ENCODE results near the gene HMBS.
A peak's percentile ranks its signal among the peaks of the same experiment; 100 is the strongest.
"Not testable (repeated sequence)": the region's sequence is repeated elsewhere in the genome, so short reads cannot be mapped to it uniquely, and the experiment has no call there.

HMBS gene

DNA sequence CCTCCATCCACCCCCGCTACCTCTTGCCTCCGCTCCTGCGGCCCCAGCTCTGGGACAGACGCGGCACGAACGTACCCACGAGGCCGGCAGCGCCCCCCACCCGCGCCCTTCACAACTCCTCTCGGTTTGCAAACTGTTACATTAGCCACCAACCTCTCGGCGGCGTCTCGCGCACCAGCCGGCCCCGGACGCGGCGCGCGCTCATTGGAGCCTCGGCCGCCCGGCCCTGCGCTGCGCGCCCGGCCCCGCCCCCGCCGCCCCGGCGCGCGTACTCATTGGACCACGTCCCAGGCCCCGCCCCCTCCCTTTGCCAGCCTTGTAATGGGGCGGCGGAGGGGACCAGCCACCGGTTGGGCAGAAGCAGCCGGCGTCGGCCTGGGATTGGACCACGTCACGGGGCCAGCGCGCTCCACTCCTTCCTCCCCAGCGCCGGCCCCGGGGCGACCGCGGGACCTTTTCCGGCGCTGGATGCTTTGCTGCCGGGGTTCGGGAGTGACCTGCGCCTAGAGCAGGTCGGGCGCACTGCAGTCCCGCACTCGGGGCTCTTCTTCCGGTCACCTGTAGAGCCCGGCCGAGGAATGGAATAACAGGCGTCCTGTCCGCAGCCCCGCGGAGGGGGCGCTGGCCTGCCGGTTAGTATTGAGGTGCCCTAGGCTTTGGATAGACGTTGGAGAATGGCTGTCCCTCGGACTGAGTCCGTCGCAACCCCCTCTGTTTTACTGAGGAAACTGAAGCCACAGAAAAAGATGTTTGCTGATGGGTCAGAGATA lies 27.5 kb upstream of the HMBS start, which contains the start of gene HYOU1:
HYOU1 (minus strand) TSS at position 206 of the 770 bp plus-strand sequence. CDS start 1,045 bp downstream, outside the sequence.
- Mint-ChIP-seq H3K4me1 (peaks cover 56% of the 10 kb centered on the region), H3K27ac (peak within 1 kb of the TSS; percentile 99), H3K27me3 (no peaks in the 10 kb centered on the region), H3K4me3 (peak within 1 kb of the TSS; percentile 91 to 96), H3K9me3 (no peaks in the 10 kb centered on the region)
- DNase-seq, result peak; percentile 98 to 99
- ATAC-seq, result peak; percentile 95

DNA sequence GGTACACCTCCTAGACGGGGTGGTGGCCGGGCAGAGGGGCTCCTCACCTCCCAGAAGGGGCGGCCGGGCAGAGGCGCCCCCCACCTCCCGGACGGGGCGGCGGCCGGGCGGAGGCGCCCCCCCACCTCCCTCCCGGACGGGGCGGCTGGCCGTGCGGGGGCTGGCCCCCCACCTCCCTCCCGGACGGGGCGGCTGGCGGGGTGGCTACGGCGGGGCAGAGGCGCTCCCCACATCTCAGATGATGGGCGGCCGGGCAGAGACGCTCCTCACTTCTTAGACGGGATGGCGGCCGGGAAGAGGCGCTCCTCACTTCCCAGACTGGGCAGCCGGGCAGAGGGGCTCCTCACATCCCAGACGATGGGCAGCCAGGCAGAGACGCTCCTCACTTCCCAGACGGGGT lies 25.6 kb upstream of the HMBS start:
- H3K4me3 Mint-ChIP-seq, H3K9me3 Mint-ChIP-seq, ATAC-seq, H3K27ac Mint-ChIP-seq, DNase-seq, H3K27me3 Mint-ChIP-seq: not testable (repeated sequence)
- H3K4me1 Mint-ChIP-seq, result peaks cover 36% of the 10 kb centered on the region

GRCh38 chr11:119061256-119061655 lies 23.4 kb upstream of the HMBS start:
- ATAC-seq (no peak), DNase-seq (no peak)
- Mint-ChIP-seq H3K27me3 (no peaks in the 10 kb centered on the region), H3K4me1 (peaks cover 30% of the 10 kb centered on the region), H3K9me3 (no peaks in the 10 kb centered on the region), H3K4me3 (no peak overlapping the region), H3K27ac (no peak overlapping the region)

GRCh38 chr11:119062779-119063178 lies 21.9 kb upstream of the HMBS start:
- no peaks in the 10 kb centered on the region for H3K9me3 Mint-ChIP-seq
- no peak for DNase-seq
- H3K27me3 Mint-ChIP-seq, result no peaks in the 10 kb centered on the region
- H3K27ac Mint-ChIP-seq, result no peak overlapping the region
- no peak overlapping the region for H3K4me3 Mint-ChIP-seq
- ATAC-seq, result no peak
- peaks cover 34% of the 10 kb centered on the region for H3K4me1 Mint-ChIP-seq

DNA sequence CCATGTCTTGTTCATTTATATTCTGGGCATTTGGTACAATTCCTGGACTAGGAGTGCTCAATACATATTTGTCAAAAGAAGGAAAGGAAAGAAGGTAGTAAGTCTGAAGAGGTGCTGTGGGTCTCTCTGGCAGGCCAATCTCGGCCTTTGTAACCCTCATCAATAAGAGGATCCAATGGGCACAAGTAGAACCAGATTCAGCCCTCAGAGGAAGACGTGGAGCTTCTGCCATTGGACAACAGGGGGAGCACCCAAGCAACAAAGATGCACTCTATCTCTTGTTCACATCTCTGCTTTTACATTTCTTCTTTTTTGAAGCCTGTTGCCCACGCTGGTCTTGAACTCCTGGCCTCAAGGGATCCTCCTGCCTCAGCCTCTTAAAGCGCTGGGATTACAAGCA lies 19.3 kb upstream of the HMBS start:
- no peak overlapping the region for H3K27ac Mint-ChIP-seq
- DNase-seq (peak; percentile 40 to 53), ATAC-seq (peak; percentile 41)
- peaks cover 39% of the 10 kb centered on the region for H3K4me1 Mint-ChIP-seq
- no peaks in the 10 kb centered on the region for H3K9me3 Mint-ChIP-seq
- H3K27me3 Mint-ChIP-seq, result no peaks in the 10 kb centered on the region
- H3K4me3 Mint-ChIP-seq, result peak overlapping the region in 1 of 2 donors; percentile 91

GRCh38 chr11:119067371-119068222 lies 17.1 kb upstream of the HMBS start, which contains the start of gene VPS11:
Gene VPS11 (plus strand): TSS chr11:119067818. CDS start chr11:119067824, 6 bp downstream.
- peak within 1 kb of the TSS; percentile 95 to 96 for H3K27ac Mint-ChIP-seq
- peak within 1 kb of the TSS; percentile 91 to 95 for H3K4me3 Mint-ChIP-seq
- no peaks in the 10 kb centered on the region for H3K27me3 Mint-ChIP-seq
- peaks cover 40% of the 10 kb centered on the region for H3K4me1 Mint-ChIP-seq
- H3K9me3 Mint-ChIP-seq, result no peaks in the 10 kb centered on the region
- ATAC-seq (peak; percentile 99), DNase-seq (peak; percentile 94 to 98)

DNA sequence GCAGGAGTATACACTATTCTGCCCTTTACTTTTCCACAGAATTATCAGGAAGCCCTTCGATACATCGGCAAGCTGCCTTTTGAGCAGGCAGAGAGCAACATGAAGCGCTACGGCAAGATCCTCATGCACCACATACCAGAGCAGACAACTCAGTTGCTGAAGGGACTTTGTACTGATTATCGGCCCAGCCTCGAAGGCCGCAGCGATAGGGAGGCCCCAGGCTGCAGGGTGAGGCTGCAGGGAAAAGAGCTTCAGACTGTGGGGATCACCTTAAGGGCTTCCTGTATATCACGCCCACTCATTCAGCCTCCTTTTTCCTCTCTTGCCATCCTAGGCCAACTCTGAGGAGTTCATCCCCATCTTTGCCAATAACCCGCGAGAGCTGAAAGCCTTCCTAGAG lies 6.8 kb upstream of the HMBS start:
- Mint-ChIP-seq H3K27me3 (no peaks in the 10 kb centered on the region), H3K9me3 (no peaks in the 10 kb centered on the region), H3K4me1 (no peaks in the 10 kb centered on the region), H3K4me3 (no peak overlapping the region), H3K27ac (no peak overlapping the region)
- DNase-seq (no peak), ATAC-seq (no peak)

DNA sequence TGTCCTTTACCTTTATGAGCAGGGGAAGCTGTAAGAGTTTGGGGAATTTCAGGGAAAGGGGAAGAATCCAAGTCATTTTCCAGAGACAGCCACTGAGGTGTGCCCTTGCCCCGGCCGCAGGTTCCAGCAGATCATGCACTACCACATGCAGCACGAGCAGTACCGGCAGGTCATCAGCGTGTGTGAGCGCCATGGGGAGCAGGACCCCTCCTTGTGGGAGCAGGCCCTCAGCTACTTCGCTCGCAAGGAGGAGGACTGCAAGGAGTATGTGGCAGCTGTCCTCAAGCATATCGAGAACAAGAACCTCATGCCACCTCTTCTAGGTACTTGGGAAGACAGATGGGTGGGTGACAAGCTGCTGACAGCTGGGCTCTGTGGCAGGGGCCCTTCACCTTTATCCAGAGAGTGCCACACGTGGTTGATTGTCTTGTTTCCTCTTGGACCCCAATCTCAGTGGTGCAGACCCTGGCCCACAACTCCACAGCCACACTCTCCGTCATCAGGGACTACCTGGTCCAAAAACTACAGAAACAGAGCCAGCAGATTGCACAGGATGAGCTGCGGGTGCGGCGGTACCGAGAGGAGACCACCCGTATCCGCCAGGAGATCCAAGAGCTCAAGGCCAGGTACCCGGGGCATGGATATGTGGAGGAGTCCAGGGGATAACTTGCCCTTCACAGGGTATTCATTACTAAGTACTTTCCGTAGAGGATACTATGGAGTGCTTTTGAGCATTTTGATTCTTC lies 5.8 kb upstream of the HMBS start:
- no peaks in the 10 kb centered on the region for H3K27me3 Mint-ChIP-seq
- no peak for ATAC-seq
- peak overlapping the region in 1 of 2 donors; percentile 38 for H3K27ac Mint-ChIP-seq
- H3K4me3 Mint-ChIP-seq, result no peak overlapping the region
- DNase-seq, result no peak
- no peaks in the 10 kb centered on the region for H3K9me3 Mint-ChIP-seq
- no peaks in the 10 kb centered on the region for H3K4me1 Mint-ChIP-seq

DNA sequence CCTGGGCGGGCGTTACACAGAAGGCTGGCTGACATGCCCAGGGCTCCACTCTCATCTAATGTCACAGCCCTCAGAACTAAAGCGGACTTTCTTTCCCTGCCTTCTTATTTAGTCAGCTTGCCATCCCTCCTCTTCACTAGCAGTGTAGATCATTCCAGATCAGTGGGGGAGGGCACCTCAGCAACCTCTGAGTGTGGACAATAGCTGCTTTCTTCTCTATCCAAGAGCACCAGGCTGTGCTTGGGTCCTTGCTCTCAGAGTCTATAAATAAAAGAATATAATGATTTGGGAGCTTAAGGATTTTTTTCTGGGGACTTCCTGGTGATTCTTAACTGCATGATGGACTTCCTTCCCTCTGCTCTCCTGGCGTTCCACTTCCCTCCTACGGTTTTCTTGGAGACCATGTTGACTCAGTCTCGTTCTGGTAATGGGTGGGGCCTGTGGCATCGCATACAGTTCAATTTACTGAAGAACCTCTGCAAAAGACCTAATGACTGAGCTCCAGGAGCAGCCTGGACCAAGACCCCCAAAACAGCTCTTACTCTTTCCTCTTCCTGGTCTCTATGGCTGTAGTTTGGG lies 2.9 kb upstream of the HMBS start:
- no peak overlapping the region for H3K4me3 Mint-ChIP-seq
- no peak for ATAC-seq
- no peaks in the 10 kb centered on the region for H3K9me3 Mint-ChIP-seq
- peak overlapping the region in 1 of 2 donors; percentile 52 for H3K27ac Mint-ChIP-seq
- H3K27me3 Mint-ChIP-seq, result no peaks in the 10 kb centered on the region
- no peak for DNase-seq
- peaks cover 25% of the 10 kb centered on the region for H3K4me1 Mint-ChIP-seq

GRCh38 chr11:119085437-119085847 lies 761 bp downstream of the HMBS start:
- Mint-ChIP-seq H3K9me3 (no peaks in the 10 kb centered on the region), H3K27me3 (no peaks in the 10 kb centered on the region), H3K4me3 (peak overlapping the region; percentile 95 to 96), H3K27ac (peak overlapping the region; percentile 93 to 98), H3K4me1 (peaks cover 48% of the 10 kb centered on the region)
- ATAC-seq, result peak; percentile 39
- DNase-seq, result no peak

DNA sequence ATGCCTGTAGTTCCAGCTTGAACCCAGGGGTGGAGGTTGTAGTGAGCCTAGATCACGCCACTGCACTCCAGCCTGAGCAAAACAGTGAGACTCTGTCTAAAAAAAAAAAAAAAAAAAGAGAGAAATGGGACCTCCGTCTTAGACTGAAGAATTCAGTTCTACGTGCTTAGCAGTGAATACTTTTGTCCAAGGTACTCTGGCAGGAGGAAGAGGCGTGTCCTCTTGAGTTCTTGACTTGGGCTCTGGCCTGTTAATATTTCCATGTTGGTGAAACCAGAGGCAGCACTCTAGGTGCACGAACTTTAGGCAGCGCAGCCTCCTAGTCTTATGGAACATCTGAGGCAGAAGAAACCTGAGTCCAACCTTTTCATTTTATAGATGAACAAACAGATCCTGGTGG lies 2.4 kb downstream of the HMBS start:
- Mint-ChIP-seq H3K4me1 (peaks cover 58% of the 10 kb centered on the region), H3K27me3 (no peaks in the 10 kb centered on the region), H3K27ac (no peak overlapping the region), H3K9me3 (no peaks in the 10 kb centered on the region), H3K4me3 (no peak overlapping the region)
- DNase-seq (no peak), ATAC-seq (no peak)

DNA sequence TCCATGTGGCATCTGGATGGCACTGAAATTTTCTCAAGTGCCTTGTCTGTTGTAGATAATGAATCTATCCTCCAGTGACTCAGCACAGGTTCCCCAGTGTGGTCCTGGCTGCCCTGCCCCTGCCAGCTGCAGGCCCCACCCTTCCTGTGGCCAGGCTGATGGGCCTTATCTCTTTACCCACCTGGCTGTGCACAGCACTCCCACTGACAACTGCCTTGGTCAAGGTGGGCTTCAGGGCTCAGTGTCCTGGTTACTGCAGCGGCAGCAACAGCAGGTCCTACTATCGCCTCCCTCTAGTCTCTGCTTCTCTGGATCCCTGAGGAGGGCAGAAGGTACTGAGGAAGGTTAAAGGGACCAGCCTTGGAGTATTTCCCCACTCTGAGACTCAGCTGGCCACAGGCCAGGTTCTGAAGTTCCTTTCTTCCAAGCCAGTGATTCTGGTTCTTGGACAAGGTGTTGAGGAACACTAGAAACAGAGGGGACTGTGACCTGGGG lies 3.1 kb downstream of the HMBS start:
- no peaks in the 10 kb centered on the region for H3K9me3 Mint-ChIP-seq
- DNase-seq (no peak), ATAC-seq (no peak)
- peaks cover 65% of the 10 kb centered on the region for H3K4me1 Mint-ChIP-seq
- no peak overlapping the region for H3K4me3 Mint-ChIP-seq
- no peaks in the 10 kb centered on the region for H3K27me3 Mint-ChIP-seq
- no peak overlapping the region for H3K27ac Mint-ChIP-seq

- H3K27me3 Mint-ChIP-seq, result no peaks in the 10 kb centered on the region
- DNase-seq (no peak), ATAC-seq (no peak)
- no peak overlapping the region for H3K4me3 Mint-ChIP-seq
- no peaks in the 10 kb centered on the region for H3K9me3 Mint-ChIP-seq
- H3K27ac Mint-ChIP-seq, result no peak overlapping the region
- H3K4me1 Mint-ChIP-seq, result peaks cover 71% of the 10 kb centered on the region
Observed at GRCh38 chr11:119088406-119088805, 3.7 kb downstream of the HMBS start.

DNA sequence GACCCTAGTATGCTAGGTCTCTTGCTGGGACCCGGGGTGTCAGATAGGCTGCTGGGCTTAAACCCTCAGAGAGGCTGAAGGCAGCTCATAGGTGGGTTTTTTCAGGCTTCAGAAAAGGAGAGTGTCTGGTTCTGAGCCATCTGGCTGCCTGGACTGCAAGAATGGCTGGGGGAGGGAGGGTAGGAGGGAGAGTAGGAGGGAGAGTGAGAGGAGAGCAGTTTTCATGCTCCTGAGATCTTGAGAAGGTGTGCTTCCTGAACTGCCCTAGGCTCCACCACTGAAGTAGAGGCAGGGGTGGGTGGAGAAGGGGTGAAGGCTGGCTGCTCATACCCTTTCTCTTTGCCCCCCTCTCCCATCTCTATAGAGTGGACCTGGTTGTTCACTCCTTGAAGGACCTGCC lies 4.6 kb downstream of the HMBS start:
- no peak overlapping the region for H3K4me3 Mint-ChIP-seq
- no peak overlapping the region for H3K27ac Mint-ChIP-seq
- peaks cover 75% of the 10 kb centered on the region for H3K4me1 Mint-ChIP-seq

GRCh38 chr11:119091178-119091577 lies 6.5 kb downstream of the HMBS start:
- Mint-ChIP-seq H3K4me3 (no peak overlapping the region), H3K27ac (no peak overlapping the region), H3K4me1 (peaks cover 70% of the 10 kb centered on the region), H3K9me3 (no peaks in the 10 kb centered on the region), H3K27me3 (no peaks in the 10 kb centered on the region)
- DNase-seq (no peak), ATAC-seq (no peak)

More for the DNA sequence above, 4.6 kb downstream of the HMBS start:
- no peaks in the 10 kb centered on the region for H3K27me3 Mint-ChIP-seq
- ATAC-seq, result no peak
- no peak for DNase-seq
- no peaks in the 10 kb centered on the region for H3K9me3 Mint-ChIP-seq

Measured in stimulated activated naive CD8-positive, alpha-beta T cell treated with anti-CD3 and anti-CD28 coated beads, Interleukin-15, amount 100 ng/mL, for 72 hours (primary cell).